Osteocyte (in vitro differentiated cells): ENCODE measurements around the gene MAML1. TPM values are rescaled to one million over a fixed set of nuclear protein-coding genes. Genes with fewer than 3 reads are reported as not detected.

Experiments
- DNase-seq: peaks from one replicate; pipeline ENCODE4 v3.0.0; 2021; ENCODE audit warnings: mixed read lengths; ENCODE audit not compliant: unreplicated experiment; ENCODE audit errors: extremely low spot score
- H3K27ac Mint-ChIP-seq: one replicate; pipeline ENCODE4 v1.8.0; 2021; ENCODE audit warnings: mild to moderate bottlenecking, mixed read lengths; ENCODE audit not compliant: unreplicated experiment
- H3K27me3 Mint-ChIP-seq: one replicate; pipeline ENCODE4 v1.8.0; 2021; ENCODE audit warnings: mixed read lengths; ENCODE audit not compliant: unreplicated experiment
- H3K36me3 Mint-ChIP-seq: one replicate; pipeline ENCODE4 v1.8.0; 2021; ENCODE audit warnings: mixed read lengths; ENCODE audit not compliant: unreplicated experiment
- H3K4me1 Mint-ChIP-seq: one replicate; pipeline ENCODE4 v1.8.0; 2021; ENCODE audit warnings: mixed read lengths; ENCODE audit not compliant: unreplicated experiment
- H3K4me3 Mint-ChIP-seq: one replicate; pipeline ENCODE4 v1.8.0; 2021; ENCODE audit warnings: mild to moderate bottlenecking, moderate library complexity, mixed read lengths; ENCODE audit not compliant: unreplicated experiment
- H3K9me3 Mint-ChIP-seq: one replicate; pipeline ENCODE4 v1.8.0; 2021; ENCODE audit warnings: mixed read lengths; ENCODE audit not compliant: unreplicated experiment
- CTCF ChIP-seq: fragments of 200-600 bp; sonication (generic); IDR thresholded peaks from 2 replicates; pipeline ENCODE4 v1.5.0; 2021; ENCODE audit warnings: antibody characterized with exemption, mild to moderate bottlenecking, moderate library complexity
- microRNA-seq: library from miRNA; unstranded; fragments of <30 nt; microRNA quantifications from one replicate; pipeline ENCODE4 v1.1.0, GENCODE V29; 2020; ENCODE audit not compliant: unreplicated experiment
- total RNA-seq: library from RNA; stranded (reverse); gene quantifications from 2 replicates; pipeline ENCODE4 v1.2.1, GENCODE V29; 2021

MAML1 gene
- total RNA-seq, 1 donor from 2014 or later: 34.1 TPM

- Mint-ChIP-seq H3K27me3 (no peaks in the 10 kb centered on the region), H3K27ac (no peak overlapping the region), H3K4me3 (peak overlapping the region; percentile 14), H3K4me1 (peaks cover 46% of the 10 kb centered on the region), H3K36me3 (peaks cover 54% of the 10 kb centered on the region), H3K9me3 (no peaks in the 10 kb centered on the region)
- no peak for TF ChIP-seq CTCF
- no peak for DNase-seq
Measured at GRCh38 chr5:179823937-179824744, 91.5 kb downstream of the MAML1 start.

- H3K36me3 Mint-ChIP-seq: peaks cover 60% of the 10 kb centered on the region
- H3K27ac Mint-ChIP-seq: no peak overlapping the region
Measured at GRCh38 chr5:179824745-179825112, 92.1 kb downstream of the MAML1 start.

GRCh38 chr5:179825655-179826182 lies 93.1 kb downstream of the MAML1 start:
- H3K27me3 Mint-ChIP-seq: no peaks in the 10 kb centered on the region
- peaks cover 67% of the 10 kb centered on the region for H3K36me3 Mint-ChIP-seq
- no peaks in the 10 kb centered on the region for H3K9me3 Mint-ChIP-seq
- no peak for TF ChIP-seq CTCF
- no peak for DNase-seq
- H3K4me3 Mint-ChIP-seq: no peak overlapping the region
- H3K4me1 Mint-ChIP-seq: peaks cover 37% of the 10 kb centered on the region
- H3K27ac Mint-ChIP-seq: no peak overlapping the region

More at GRCh38 chr5:179824745-179825112, 92.1 kb downstream of the MAML1 start:
- Mint-ChIP-seq H3K4me3 (peak overlapping the region; percentile 16), H3K9me3 (no peaks in the 10 kb centered on the region), H3K27me3 (no peaks in the 10 kb centered on the region), H3K4me1 (peaks cover 43% of the 10 kb centered on the region)
- TF ChIP-seq CTCF: no peak
- no peak for DNase-seq

Small RNA genes within 50 kb of the gene (microRNA-seq; reads per million reads assigned to microRNA genes)
- gene MIR1229: 13.2 reads per million, percentile 21 among the genes with 10 or more reads in this experiment

Other genes starting within 250 kb of the MAML1 start
- 46.5 and 55.4 TPM in 2 replicates for gene RUFY1, start 182.3 kb upstream of the MAML1 start, total RNA-seq
- 474 and 509 TPM in 2 replicates for gene HNRNPH1, start 109.2 kb upstream of the MAML1 start, total RNA-seq
- not detected in 2 replicates for gene CBY3, start 51.8 kb upstream of the MAML1 start, total RNA-seq
- 809 and 868 TPM in 2 replicates for gene CANX, start 33.9 kb upstream of the MAML1 start, total RNA-seq
- 1.1 and 2.4 TPM in 2 replicates for gene LTC4S, start 61.2 kb downstream of the MAML1 start, total RNA-seq
- gene MGAT4B, start 74.0 kb downstream of the MAML1 start, total RNA-seq: 185 and 198 TPM in 2 replicates
- gene SQSTM1, start 88.1 kb downstream of the MAML1 start, total RNA-seq: 447 and 458 TPM in 2 replicates
- 25.8 and 27.6 TPM in 2 replicates for gene MRNIP, start 126.0 kb downstream of the MAML1 start, total RNA-seq
- 135 and 136 TPM in 2 replicates for gene TBC1D9B, start 175.1 kb downstream of the MAML1 start, total RNA-seq